ENCODE measurements around the gene USP32.
"Not testable (repeated sequence)": the region's sequence is repeated elsewhere in the genome, so short reads cannot be mapped to it uniquely, and the experiment has no call there.

USP32 gene

GRCh38 chr17:60224064-60224463, 167.9 kb downstream of the USP32 start:
- no peak for DNase-seq

- DNase-seq, result no peak
These were observed 168.5 kb downstream of the USP32 start for GRCh38 chr17:60223456-60223855.

- not testable (repeated sequence) for DNase-seq
These were observed 173.2 kb downstream of the USP32 start for GRCh38 chr17:60218774-60219173.

GRCh38 chr17:60215895-60216294, 176.0 kb downstream of the USP32 start:
- DNase-seq, result not testable (repeated sequence)

GRCh38 chr17:60211282-60211681, 180.7 kb downstream of the USP32 start:
- not testable (repeated sequence) for DNase-seq

GRCh38 chr17:60208302-60208701, 183.6 kb downstream of the USP32 start:
- not testable (repeated sequence) for DNase-seq

- not testable (repeated sequence) for DNase-seq
These were observed 186.2 kb downstream of the USP32 start for GRCh38 chr17:60205782-60206181.

- not testable (repeated sequence) for DNase-seq
These were observed 193.3 kb downstream of the USP32 start for GRCh38 chr17:60198630-60199029.

- not testable (repeated sequence) for DNase-seq
These were observed 197.8 kb downstream of the USP32 start for GRCh38 chr17:60194141-60194540.

GRCh38 chr17:60193482-60193881, 198.5 kb downstream of the USP32 start:
- DNase-seq, result no peak

- not testable (repeated sequence) for DNase-seq
These were observed 198.9 kb downstream of the USP32 start for GRCh38 chr17:60193032-60193431.

- DNase-seq, result not testable (repeated sequence)
These were observed 201.9 kb downstream of the USP32 start for GRCh38 chr17:60190032-60190431.

- no peak for DNase-seq
These were observed 203.2 kb downstream of the USP32 start for GRCh38 chr17:60188759-60189158.

GRCh38 chr17:60186846-60187745, 204.8 kb downstream of the USP32 start:
- not testable (repeated sequence) for DNase-seq

GRCh38 chr17:60186372-60186771, 205.6 kb downstream of the USP32 start:
- not testable (repeated sequence) for DNase-seq

GRCh38 chr17:60180380-60180779, 211.6 kb downstream of the USP32 start:
- not testable (repeated sequence) for DNase-seq

- DNase-seq, result not testable (repeated sequence)
These were observed 213.8 kb downstream of the USP32 start for GRCh38 chr17:60178180-60178579.

- not testable (repeated sequence) for DNase-seq
These were observed 215.2 kb downstream of the USP32 start for GRCh38 chr17:60176763-60177162.

- not testable (repeated sequence) for DNase-seq
These were observed 217.2 kb downstream of the USP32 start for GRCh38 chr17:60174767-60175166.

GRCh38 chr17:60174035-60174434, 217.9 kb downstream of the USP32 start:
- DNase-seq, result no peak

- no peak for DNase-seq
These were observed 218.6 kb downstream of the USP32 start for GRCh38 chr17:60173304-60173819.

- no peak for DNase-seq
These were observed 220.2 kb downstream of the USP32 start for GRCh38 chr17:60171753-60172079.

GRCh38 chr17:60170835-60171752, 220.8 kb downstream of the USP32 start:
- no peak for DNase-seq

All from CD4-positive, alpha-beta T cell treated with Interleukin-4 for 1 hour (primary cell).